Keratinocyte (primary cell): ENCODE measurements around the gene PIGN. TPM values are rescaled to one million over a fixed set of nuclear protein-coding genes. Genes with fewer than 3 reads are reported as not detected.
"Not testable (repeated sequence)": the region's sequence is repeated elsewhere in the genome, so short reads cannot be mapped to it uniquely, and the experiment has no call there.

Source experiments
- DNase-seq: peaks from one replicate; pipeline ENCODE4 v3.0.0-alpha.2; 2011; ENCODE audit warnings: low read depth, missing footprints, low spot score
- FAIRE-seq: peaks from 2 replicates; lab custom pipeline; 2011; peaks lifted over from hg19 to GRCh38; lab: Jason Lieb, UNC
- H2AFZ ChIP-seq: 2 replicates; pipeline ENCODE4 v1.6.0; 2012; ENCODE audit warnings: low read length, control low read depth, inconsistent platforms; ENCODE audit not compliant: control insufficient read depth
- H3K27ac ChIP-seq: 2 replicates; pipeline ENCODE4 v1.5.1; 2011; ENCODE audit warnings: low read length; ENCODE audit not compliant: control insufficient read depth, insufficient read depth
- H3K27me3 ChIP-seq: 3 replicates; pipeline ENCODE4 v1.6.0; 2011; ENCODE audit warnings: low read length; ENCODE audit not compliant: control insufficient read depth, insufficient read depth; ENCODE audit errors: extremely low read depth
- H3K36me3 ChIP-seq, 2 experiments: 2 replicates in 1 of 2; 3 replicates in 1 of 2; pipeline ENCODE4 v1.5.1; 2011; ENCODE audit warnings: low read length in 2 of 2, mild to moderate bottlenecking in 1 of 2; ENCODE audit not compliant: control insufficient read depth in 2 of 2, insufficient read depth in 2 of 2; ENCODE audit errors: extremely low read depth in 1 of 2
- H3K4me1 ChIP-seq: 3 replicates; pipeline ENCODE4 v1.5.1; 2011; ENCODE audit warnings: low read length; ENCODE audit not compliant: control insufficient read depth, insufficient read depth; ENCODE audit errors: extremely low read depth
- H3K4me2 ChIP-seq: 3 replicates; pipeline ENCODE4 v1.6.0; 2011; ENCODE audit warnings: low read depth, low read length; ENCODE audit not compliant: control insufficient read depth, insufficient read depth; ENCODE audit errors: extremely low read depth
- H3K4me3 ChIP-seq, 3 experiments: fragments of 200-600 bp in 1 of 3; sonication (generic) in 1 of 3; 2 replicates in 2 of 3; 3 replicates in 1 of 3; pipeline ENCODE4 v1.5.1; 2011 to 2016; ENCODE audit warnings: low read length in 3 of 3, mild to moderate bottlenecking in 3 of 3, control low read depth in 2 of 3, inconsistent platforms in 1 of 3, low read depth in 1 of 3, mixed read lengths in 1 of 3, mixed run types in 1 of 3, moderate library complexity in 1 of 3; ENCODE audit not compliant: control insufficient read depth in 2 of 3, insufficient read depth in 2 of 3; ENCODE audit errors: extremely low read depth in 1 of 3
- H3K79me2 ChIP-seq: 2 replicates; pipeline ENCODE4 v1.6.0; 2012; ENCODE audit warnings: low read length; ENCODE audit not compliant: control insufficient read depth, insufficient read depth
- H3K9ac ChIP-seq: 3 replicates; pipeline ENCODE4 v1.6.0; 2011; ENCODE audit warnings: low read length; ENCODE audit not compliant: control insufficient read depth, insufficient read depth; ENCODE audit errors: extremely low read depth
- H3K9me1 ChIP-seq: 3 replicates; pipeline ENCODE4 v1.6.0; 2011; ENCODE audit warnings: low read length; ENCODE audit not compliant: control insufficient read depth, insufficient read depth; ENCODE audit errors: extremely low read depth
- H3K9me3 ChIP-seq: 2 replicates; pipeline ENCODE4 v1.5.1; 2012; ENCODE audit warnings: low read depth, low read length; ENCODE audit not compliant: control insufficient read depth
- H4K20me1 ChIP-seq: 3 replicates; pipeline ENCODE4 v1.6.0; 2011; ENCODE audit warnings: low read length; ENCODE audit not compliant: control insufficient read depth, insufficient read depth; ENCODE audit errors: extremely low read depth
- CTCF ChIP-seq, 3 experiments: IDR thresholded peaks in 1 of 3; conservative IDR thresholded peaks in 1 of 3; optimal IDR thresholded peaks in 1 of 3; 2 replicates in 2 of 3; 3 replicates in 1 of 3; pipeline versions ENCODE3 to v1.5.1; 2011; ENCODE audit warnings: low read length in 3 of 3, mild to moderate bottlenecking in 3 of 3, moderate library complexity in 2 of 3, control low read depth in 1 of 3, inconsistent platforms in 1 of 3; ENCODE audit not compliant: insufficient read depth in 2 of 3; ENCODE audit errors: extremely low read depth in 1 of 3
- EZH2 ChIP-seq: IDR thresholded peaks from one replicate; pipeline ENCODE4 v1.6.1; 2012; ENCODE audit warnings: inconsistent platforms, mild to moderate bottlenecking, low read length, moderate library complexity
- dilution Hi-C: fragments of 300-500 bp; cut with MboI; formaldehyde crosslinking; loops from one replicate; pipeline ENCODE4 v1.7.0; 2020; ENCODE audit warnings: low sequenced_read_pairs; ENCODE audit not compliant: extremely low pct_ligation_motif_present
- polyA plus RNA-seq, 5 experiments: library from polyadenylated mRNA; depleted of rRNA in 3 of 5; stranded (reverse) in 3 of 5; stranded (forward) in 1 of 5; unstranded in 1 of 5; fragments of >200 nt; gene quantifications; 1 replicate in 1 of 5; 2 replicates in 3 of 5; 3 replicates in 1 of 5; pipeline versions ENCODE4 v1.2.1 to v1.2.3, GENCODE V29; 2011 to 2012; ENCODE audit warnings: missing spikeins in 2 of 5, low read depth in 1 of 5, low replicate concordance in 1 of 5

Gene PIGN
- polyA plus RNA-seq, 1 donor (not counting 4 experiments of a cell fraction or from before 2014, with no cell fraction given): 41.2 TPM

- Histone ChIP-seq H3K4me3 (no peak overlapping the region), H2AFZ (no peak overlapping the region), H3K4me1 (no peaks in the 10 kb centered on the region), H3K9ac (no peak overlapping the region), H3K79me2 (no peaks in the 10 kb centered on the region), H3K9me3 (no peaks in the 10 kb centered on the region), H4K20me1 (no peaks in the 10 kb centered on the region), H3K9me1 (no peaks in the 10 kb centered on the region), H3K36me3 (no peaks in the 10 kb centered on the region), H3K27me3 (no peaks in the 10 kb centered on the region), H3K4me2 (no peak overlapping the region), H3K27ac (no peak overlapping the region)
- dilution Hi-C loops: no loop called here
- no peak for FAIRE-seq
- no peak for TF ChIP-seq EZH2
- no peak for TF ChIP-seq CTCF (optimal IDR thresholded peaks at IDR 0.05 in 1 of 3, IDR thresholded peaks at IDR 0.05 in 1 of 3, conservative IDR thresholded peaks at IDR 0.05 in 1 of 3; ENCODE audit: extremely low read depth in 1 of 3, insufficient read depth in 2 of 3, low read length in 3 of 3)
- DNase-seq: no peak
Measured at GRCh38 chr18:62037989-62038778, 148.7 kb downstream of the PIGN start.

GRCh38 chr18:62037012-62037742 is 149.7 kb downstream of the PIGN start:
- H3K4me2 ChIP-seq: no peak overlapping the region
- H4K20me1 ChIP-seq: no peaks in the 10 kb centered on the region
- no peak overlapping the region for H3K4me3 ChIP-seq
- DNase-seq (no peak), FAIRE-seq (no peak)
- H3K27ac ChIP-seq: no peak overlapping the region
- no peaks in the 10 kb centered on the region for H3K36me3 ChIP-seq
- H3K9me3 ChIP-seq: no peaks in the 10 kb centered on the region
- TF ChIP-seq EZH2 (no peak), CTCF (optimal IDR thresholded peaks at IDR 0.05 in 1 of 3, IDR thresholded peaks at IDR 0.05 in 1 of 3, conservative IDR thresholded peaks at IDR 0.05 in 1 of 3; ENCODE audit: extremely low read depth in 1 of 3, insufficient read depth in 2 of 3, low read length in 3 of 3) (no peak)
- H3K4me1 ChIP-seq: no peaks in the 10 kb centered on the region
- dilution Hi-C loops: no loop called here
- no peaks in the 10 kb centered on the region for H3K9me1 ChIP-seq
- H3K79me2 ChIP-seq: no peaks in the 10 kb centered on the region
- H3K9ac ChIP-seq: no peak overlapping the region
- no peaks in the 10 kb centered on the region for H3K27me3 ChIP-seq
- no peak overlapping the region for H2AFZ ChIP-seq

- DNase-seq, H4K20me1 ChIP-seq, H3K4me2 ChIP-seq, H3K36me3 ChIP-seq, H2AFZ ChIP-seq, H3K27me3 ChIP-seq, FAIRE-seq, dilution Hi-C loops, H3K79me2 ChIP-seq, H3K9me3 ChIP-seq, H3K4me3 ChIP-seq, H3K4me1 ChIP-seq, H3K27ac ChIP-seq, H3K9ac ChIP-seq, H3K9me1 ChIP-seq: not testable (repeated sequence)
Measured at GRCh38 chr18:62034286-62034685, 152.6 kb downstream of the PIGN start.
